HG02981 (cell line): Measurements from ENCODE around the gene DIP2C.
"Not testable (repeated sequence)": the region's sequence is repeated elsewhere in the genome, so short reads cannot be mapped to it uniquely, and the experiment has no call there.

ENCODE experiments used
- ATAC-seq: cut with Tn5 transposase; IDR thresholded peaks from one replicate; pipeline ENCODE4 v1.9.1; 2021; ENCODE audit warnings: mild to moderate bottlenecking, moderate library complexity; ENCODE audit not compliant: unreplicated experiment

The DIP2C gene

GRCh38 chr10:598415-599170, 90.9 kb downstream of the DIP2C start:
- ATAC-seq, result no peak

GRCh38 chr10:597976-598375, 91.5 kb downstream of the DIP2C start:
- no peak for ATAC-seq

GRCh38 chr10:596725-597345, 92.6 kb downstream of the DIP2C start:
- ATAC-seq, result no peak

- not testable (repeated sequence) for ATAC-seq
Measured at GRCh38 chr10:596131-596530, 93.3 kb downstream of the DIP2C start.

- ATAC-seq, result no peak
Measured at GRCh38 chr10:595473-595872, 94.0 kb downstream of the DIP2C start.

- ATAC-seq, result no peak
Measured at GRCh38 chr10:594584-595270, 94.7 kb downstream of the DIP2C start.

GRCh38 chr10:593901-594457, 95.5 kb downstream of the DIP2C start:
- ATAC-seq, result no peak

- ATAC-seq, result no peak
Measured at GRCh38 chr10:593421-593820, 96.0 kb downstream of the DIP2C start.

- ATAC-seq, result no peak
Measured at GRCh38 chr10:593016-593415, 96.5 kb downstream of the DIP2C start.

GRCh38 chr10:591646-592045, 97.8 kb downstream of the DIP2C start:
- no peak for ATAC-seq

- ATAC-seq, result no peak
Measured at GRCh38 chr10:590721-591120, 98.7 kb downstream of the DIP2C start.

- ATAC-seq, result no peak
Measured at GRCh38 chr10:589961-590680, 99.3 kb downstream of the DIP2C start.

- ATAC-seq, result no peak
Measured at GRCh38 chr10:588246-589165, 101.0 kb downstream of the DIP2C start.

- ATAC-seq, result no peak
Measured at GRCh38 chr10:586716-587115, 102.8 kb downstream of the DIP2C start.

GRCh38 chr10:586151-586550, 103.3 kb downstream of the DIP2C start:
- ATAC-seq, result no peak

- no peak for ATAC-seq
Measured at GRCh38 chr10:585502-585901, 104.0 kb downstream of the DIP2C start.

GRCh38 chr10:584497-585290, 104.8 kb downstream of the DIP2C start:
- not testable (repeated sequence) for ATAC-seq

- ATAC-seq, result no peak
Measured at GRCh38 chr10:583433-583832, 106.0 kb downstream of the DIP2C start.

GRCh38 chr10:581776-582330, 107.6 kb downstream of the DIP2C start:
- ATAC-seq, result no peak
